SHP77 treated with DMSO at 0.1 percent for 48 hours (cell line): ENCODE data around the gene SLC19A2.
"Not testable (repeated sequence)": the region's sequence is repeated elsewhere in the genome, so short reads cannot be mapped to it uniquely, and the experiment has no call there.

ENCODE experiments used
- DNase-seq: peaks from one replicate; lab custom pipeline; 2025; lab: John Stamatoyannopoulos, UW

The SLC19A2 gene, protein sequence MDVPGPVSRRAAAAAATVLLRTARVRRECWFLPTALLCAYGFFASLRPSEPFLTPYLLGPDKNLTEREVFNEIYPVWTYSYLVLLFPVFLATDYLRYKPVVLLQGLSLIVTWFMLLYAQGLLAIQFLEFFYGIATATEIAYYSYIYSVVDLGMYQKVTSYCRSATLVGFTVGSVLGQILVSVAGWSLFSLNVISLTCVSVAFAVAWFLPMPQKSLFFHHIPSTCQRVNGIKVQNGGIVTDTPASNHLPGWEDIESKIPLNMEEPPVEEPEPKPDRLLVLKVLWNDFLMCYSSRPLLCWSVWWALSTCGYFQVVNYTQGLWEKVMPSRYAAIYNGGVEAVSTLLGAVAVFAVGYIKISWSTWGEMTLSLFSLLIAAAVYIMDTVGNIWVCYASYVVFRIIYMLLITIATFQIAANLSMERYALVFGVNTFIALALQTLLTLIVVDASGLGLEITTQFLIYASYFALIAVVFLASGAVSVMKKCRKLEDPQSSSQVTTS

DNA sequence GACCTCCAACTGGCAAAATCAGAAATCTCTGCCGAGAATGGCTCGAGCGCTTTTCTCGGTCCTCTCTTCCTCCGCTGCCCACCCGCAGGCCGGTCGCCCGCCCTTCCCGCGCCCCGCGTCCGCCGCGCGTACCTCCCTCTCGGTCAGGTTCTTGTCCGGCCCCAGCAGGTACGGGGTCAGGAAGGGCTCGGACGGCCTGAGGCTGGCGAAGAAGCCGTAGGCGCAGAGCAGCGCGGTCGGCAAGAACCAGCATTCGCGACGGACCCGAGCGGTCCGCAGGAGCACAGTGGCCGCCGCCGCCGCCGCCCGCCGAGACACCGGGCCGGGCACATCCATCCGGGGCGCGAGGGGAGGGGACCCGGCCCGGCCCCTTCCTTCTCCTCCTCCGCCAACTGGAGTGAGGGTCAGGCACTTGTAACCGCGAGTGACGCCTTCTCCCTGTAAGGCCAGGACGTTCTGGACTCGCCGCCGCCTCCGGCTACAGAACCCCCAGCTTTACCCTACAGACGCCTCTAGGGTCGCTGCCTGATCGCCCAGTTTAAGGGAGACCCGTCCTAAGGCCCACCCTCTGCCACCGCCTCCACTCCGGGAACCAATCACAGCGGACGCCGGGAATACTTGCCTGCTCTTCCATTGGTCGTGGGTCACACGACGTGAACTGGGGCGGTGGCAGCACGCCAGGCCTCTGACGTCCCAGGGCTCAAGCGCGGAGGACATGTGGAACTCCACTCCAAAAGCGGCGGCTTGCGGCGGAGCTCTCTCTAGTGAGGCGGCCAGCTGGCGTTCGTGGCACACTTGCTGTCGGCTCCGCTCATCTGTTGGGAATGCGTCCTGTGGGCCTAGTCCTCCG is at the start of gene SLC19A2:
SLC19A2 (minus strand) TSS at position 514 of the 850 bp plus-strand sequence; CDS start at position 336, 178 bp downstream.
- peak; percentile 99 for DNase-seq

DNA sequence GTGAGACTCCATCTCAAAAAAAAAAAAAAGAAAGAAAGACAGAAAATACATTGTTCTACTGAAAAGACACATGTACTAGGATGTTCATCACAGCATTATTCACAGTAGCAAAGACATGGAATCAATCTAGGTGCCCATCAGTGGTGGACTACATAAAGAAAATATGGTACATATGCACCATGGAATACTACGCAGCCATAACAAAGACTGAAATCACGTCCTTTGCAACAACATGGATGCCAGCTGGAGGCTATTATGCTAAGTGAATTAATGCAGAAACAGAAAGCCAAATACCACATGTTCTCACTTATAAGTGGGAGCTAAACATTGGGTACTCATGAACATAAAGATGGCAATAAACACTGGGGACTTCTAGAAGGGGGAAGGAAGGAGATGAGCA is 48.9 kb upstream of the SLC19A2 start:
- DNase-seq: no peak

DNA sequence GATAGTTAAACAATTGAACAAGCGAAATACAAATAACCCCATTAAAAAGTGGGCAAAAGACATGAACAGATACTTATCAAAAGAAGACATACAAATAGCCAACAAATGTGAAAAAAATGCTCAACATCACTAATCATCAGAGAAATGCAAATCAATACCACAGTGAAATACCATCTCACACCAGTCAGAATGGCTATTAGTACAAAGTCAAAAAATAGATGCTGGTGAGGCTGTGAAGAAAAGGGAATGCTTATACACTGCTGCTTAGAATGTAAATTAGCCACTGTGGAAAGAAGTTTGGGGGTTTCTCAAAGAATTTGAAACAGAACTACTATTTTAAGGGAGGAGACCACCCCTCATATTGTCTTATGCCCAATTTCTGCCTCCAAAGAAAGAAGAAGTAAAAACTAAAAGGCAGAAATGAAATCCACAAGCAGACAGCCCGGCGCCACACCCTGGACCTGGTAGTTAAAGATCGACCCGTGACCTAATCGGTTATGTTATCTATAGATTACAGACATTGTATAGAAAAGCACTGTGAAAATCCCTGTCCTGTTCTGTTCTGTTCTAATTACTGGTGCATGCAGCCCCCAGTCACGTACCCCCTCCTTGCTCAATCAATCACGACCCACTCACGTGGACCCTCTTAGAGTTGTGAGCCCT is 47.9 kb upstream of the SLC19A2 start:
- not testable (repeated sequence) for DNase-seq

DNA sequence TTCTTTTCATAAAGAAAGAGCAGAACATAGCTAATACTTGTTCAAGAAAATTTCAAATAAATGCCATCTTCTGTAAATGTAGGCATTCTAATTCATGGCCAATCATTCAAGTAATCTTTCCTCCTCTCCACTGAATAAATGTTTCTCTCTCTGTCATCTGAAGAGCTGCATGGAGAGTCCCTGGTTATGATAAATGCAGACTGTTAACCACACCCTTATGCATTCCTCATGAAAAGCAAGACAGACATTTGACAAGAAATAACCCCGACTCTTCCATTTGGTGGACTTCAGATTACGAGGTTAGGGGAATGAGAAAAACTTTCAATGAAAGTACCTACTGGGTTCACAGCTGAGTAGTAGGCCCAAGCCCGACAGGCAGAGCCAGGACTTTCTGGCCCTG is 44.7 kb upstream of the SLC19A2 start:
- DNase-seq: no peak

DNA sequence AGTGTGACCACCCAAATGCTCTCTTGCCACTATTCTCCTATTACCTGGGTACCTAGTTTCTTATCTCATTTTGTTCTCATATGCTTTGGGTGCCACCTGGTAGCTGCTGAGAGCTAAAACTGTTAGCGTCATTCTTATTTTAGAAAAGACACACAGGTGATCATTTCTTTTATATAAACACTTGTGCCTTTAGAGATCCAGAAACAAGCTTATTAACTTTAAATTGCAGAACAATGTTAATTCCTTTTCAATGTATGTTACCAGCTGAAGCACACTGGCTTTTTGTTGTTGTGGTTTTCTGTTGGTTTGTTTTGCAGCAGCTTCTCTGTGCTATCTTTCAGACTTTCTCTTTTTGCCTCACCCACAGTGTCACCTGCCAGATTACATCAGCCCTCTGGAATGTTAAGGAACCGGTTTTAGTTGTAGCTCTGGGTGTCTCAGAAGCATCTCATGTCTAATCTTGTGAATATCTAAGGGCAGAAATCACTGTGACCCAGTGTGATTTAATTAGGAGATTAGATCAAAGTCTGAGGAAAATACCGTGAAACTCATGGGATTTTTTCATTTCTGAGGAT is 43.4 kb upstream of the SLC19A2 start:
- no peak for DNase-seq

DNA sequence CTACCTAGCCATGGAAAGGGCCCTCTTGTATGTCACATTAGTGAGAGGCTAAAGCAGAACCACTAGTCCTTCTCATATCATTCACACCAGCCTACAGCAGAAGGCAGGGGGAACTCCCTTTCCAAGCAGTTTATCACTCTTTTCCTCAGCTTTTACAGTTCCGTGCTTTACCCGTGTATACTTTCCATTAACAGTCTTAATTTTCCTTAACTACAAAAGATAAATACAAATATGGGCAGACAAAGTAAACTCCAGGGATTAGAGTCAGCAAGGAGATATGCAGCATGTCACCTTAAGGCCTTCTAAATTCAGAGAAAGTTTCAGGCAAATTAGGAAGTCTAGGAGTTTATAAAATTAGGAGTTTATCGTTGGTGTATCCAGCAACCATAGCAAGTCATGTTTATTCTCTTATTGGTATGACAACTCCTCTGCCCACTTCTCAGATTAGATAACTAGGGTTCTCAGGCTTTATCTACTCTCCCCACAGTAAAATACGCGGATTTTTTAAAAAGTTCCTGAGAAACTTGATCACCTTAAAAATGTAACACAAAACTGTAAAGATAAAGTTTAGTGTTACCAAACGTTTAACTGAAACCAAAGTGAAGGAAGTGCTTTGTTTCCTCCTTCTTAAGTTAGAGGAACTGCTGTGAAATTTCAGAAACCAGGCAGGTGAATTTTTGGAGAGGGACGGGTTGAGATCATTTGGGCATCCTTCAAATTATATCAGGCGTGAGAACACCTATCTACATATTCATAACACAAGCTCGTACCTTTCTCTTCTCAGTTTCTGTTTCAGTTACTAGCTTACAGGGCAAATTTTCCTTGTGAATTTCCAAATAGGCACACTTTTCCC is 42.7 kb upstream of the SLC19A2 start:
- no peak for DNase-seq

DNA sequence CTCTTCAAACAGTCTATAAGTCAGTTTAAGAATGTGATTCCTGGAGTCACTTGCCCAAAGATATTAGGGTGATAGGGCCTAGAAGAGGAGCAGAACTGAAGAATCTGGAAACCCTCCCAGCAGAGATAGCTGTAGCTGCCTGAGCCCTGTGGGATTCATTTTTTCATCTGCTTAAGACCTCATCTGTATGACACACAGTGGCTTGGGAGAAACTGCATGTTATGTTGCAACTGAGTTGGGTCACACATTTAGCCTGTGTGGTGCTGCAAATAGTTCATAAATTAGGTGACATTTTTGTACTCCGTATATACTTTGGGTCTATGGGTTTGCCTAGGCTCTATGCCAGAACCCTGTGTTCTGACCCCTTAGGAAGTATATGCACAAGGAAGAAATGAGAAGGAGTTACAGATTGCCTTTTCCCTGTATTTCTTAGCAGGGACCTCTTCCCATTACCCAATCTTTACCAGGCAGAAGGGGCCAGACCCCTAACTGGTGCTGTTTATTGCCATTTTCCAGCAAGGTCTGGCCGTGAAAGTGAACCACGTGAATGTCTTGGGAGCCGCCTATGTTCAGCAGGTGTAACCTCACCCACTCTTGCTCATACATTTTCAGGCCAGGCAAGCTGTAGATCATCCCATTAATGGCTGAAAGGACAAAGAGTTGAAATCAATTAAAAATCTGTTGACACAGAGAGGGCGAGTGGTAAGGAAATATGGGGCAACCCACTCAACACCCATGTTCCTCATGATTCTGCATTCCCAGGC is 41.9 kb upstream of the SLC19A2 start:
- no peak for DNase-seq

DNA sequence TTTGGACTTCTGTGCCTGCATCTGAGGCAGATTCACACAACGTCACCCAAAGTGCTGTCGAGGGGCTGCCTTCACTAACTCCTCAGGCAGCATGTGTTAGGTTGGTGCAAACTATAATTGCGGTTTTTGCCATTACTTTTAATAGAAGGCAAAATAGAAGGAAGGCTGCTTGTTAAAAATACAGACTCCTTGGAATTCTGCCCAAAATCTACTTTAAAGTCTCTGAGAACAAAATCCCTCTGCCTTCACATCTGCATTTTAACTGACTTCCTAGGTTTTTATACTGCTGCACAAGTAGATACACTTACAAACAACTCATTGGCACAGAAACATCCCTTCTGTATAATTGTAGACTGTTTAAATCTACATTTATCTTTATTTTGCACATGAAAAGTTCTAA is 41.3 kb upstream of the SLC19A2 start:
- DNase-seq: no peak

DNA sequence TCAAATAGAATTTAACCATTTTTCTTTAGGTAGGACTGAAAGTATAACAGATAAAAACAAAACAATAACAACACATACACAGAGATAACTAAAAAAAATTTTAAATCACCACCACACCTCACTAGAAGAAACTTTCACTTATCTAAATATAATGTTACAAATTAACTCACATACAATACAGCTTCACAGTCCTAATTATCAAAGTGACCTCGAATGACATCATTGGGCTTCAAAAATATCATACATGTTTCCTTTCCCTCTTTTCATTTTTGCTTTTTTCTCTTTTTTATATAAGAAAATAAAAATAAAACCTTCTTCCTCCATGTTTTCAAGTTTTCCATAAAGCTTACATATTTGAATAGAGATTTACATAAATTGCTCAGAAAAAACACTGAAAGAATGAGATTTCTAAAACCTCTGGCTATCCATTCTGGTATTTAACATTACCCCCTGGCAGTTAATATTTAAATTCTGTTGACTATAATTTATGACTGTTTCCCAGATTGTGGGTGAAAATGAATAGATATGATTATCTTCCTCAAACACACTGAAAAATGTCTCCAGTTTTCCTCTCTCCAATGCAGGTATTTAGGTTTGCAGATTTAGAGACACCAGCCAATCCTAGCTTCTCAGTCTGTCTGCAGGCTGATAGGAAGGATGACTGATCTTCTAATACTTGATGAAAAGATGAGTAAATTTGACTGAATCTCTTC is 40.5 kb upstream of the SLC19A2 start:
- no peak for DNase-seq

DNA sequence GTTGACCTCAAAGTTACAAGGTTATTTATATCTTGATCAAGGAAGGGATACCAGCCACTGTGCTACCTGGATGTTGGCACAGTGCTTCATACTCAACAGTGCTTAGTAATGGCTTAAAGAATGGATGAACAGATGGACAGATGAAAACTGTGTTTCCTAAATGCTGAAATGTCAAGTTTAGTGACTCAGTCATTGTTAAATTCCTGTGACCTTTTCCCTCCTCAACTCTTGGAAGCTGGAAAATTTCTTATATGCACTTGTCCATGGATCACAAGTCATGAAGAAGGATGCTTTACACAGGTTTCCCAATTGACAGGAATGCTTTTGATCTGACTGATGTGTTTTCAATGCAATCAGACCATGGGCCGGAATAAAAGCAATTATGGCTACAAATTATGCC is 39.6 kb upstream of the SLC19A2 start:
- no peak for DNase-seq

DNA sequence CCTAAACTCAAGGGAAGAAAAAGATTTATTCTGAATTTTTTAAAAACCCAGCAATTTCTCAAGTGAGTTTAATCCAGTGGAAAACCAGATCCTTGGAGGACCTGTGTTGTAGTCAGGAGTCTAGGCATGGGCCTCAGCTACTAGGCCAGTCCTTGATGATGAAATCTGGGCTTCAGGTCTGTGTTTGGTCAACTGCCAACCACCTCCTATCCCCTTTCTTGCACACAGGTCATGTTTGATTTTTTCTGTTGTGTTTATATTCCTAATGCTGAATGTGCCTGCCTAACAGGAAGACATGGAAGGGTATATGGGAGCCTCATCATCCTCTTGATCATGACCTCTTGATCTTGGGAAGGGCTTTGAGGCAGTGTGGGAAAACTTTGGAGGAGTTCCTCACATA is 38.2 kb upstream of the SLC19A2 start:
- no peak for DNase-seq

DNA sequence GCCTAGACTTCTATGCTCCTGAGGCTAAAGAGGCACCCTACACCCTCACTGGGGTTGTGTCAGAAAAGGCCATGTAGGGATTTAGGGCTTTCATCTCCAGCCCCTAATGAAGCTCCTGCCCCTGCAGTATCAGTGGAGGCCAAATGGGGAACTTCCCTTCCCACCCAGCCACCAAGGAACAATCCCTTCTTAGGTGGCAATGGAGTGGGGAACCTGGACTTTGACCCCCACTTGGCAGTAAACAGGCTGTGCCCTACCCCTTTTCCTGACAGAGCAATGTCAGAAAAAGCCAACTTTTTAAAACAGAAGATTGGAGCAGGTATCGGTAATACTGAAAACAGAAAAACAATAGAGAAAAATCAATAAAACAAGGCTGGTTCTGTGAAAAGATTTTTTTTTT is 35.5 kb upstream of the SLC19A2 start:
- no peak for DNase-seq

DNA sequence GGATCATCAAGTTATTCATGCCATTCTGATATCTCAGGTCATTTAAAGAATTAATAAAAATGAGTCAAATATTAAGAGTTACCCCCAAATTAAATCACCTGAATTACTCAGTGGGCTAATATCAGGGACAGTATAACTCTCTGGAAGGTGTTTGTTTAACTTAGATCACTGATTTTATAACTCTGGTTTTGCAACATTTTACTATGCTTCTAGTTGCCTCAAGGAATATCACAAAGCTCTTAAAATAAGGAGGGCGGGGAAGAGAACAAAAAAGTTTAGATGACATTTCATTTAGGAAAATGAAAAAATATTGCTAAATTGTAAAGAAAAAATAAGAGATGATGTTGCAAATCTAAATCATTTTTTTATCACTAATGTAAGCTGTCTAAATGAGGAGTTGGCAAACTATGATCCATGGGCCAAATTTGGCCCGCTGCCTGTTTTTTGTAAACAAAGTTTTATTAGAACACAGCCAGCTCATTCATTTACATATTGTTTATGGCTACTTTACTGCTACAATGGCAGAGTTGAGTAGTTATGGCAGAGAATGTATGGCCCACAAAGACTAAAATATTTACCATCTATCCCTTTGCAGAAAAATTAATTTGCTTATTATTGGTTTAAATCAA is 31.9 kb upstream of the SLC19A2 start:
- no peak for DNase-seq

DNA sequence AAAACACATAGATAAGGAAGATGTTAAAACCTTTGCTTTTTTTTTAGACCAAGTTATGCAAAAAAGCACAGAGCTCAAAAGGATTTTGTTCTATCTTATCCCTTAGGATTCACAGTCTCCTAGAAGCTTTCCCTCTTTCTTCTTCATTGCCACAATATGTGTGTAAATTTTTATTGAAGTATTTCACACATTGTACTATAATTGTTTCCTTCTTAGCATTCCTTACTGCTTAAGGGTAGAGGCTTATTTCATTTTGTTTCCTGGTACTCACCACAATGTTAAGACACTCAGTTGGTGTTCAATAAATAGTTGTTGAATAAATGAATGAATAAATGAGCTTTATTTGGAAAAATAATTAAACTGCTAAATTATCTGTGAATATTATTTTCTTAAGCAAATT is 29.9 kb upstream of the SLC19A2 start:
- no peak for DNase-seq

DNA sequence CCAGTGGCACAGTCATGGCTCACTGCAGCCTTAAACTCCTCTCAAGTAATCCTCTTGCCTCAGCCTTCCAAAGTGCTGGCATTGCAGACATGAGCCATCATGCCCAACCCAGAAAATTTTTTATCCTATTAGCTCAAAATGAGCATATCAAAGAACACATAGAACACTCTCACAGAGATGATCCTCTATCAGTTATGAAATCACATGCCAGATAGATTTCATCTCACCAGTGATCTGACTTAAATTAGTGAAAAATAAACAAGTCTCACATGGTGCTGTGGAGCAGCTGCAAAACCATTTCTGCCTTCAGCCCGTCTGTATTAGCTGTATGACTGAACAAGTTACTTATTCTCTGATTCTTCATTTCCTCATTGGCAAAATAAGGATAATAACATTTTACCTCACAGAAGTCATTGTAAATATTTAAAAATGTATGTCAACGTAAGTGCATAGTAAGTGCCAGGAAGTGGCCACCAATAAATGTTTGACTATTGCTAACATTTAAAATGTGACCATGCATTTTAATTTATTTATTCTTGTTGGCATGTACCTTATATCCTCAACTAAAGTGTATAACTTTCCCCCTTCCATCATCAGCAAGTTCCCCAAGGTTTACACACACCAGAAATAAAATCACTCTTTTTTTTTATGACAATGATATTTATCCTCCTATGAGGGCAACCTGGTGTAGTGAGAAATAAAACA is 29.0 kb upstream of the SLC19A2 start:
- DNase-seq: no peak

DNA sequence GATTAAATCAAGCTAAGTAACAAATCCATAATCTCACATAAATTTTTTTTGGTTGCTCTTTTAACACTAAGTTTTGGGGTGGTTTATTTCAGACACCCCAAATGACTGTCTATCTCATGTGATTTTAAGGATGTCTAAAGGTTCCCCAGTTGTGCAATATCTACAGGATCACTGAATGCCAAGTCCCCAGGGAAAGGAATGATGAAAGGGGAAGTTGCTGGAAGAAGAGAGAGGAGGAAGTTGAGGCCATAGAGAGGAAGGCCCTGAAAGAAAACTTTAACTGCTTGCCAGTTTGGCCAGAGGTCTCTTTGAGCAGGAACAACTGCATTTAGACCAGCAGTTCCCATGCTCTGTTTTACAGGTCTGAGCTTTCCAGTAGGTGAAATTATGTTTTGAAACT is 27.5 kb upstream of the SLC19A2 start:
- no peak for DNase-seq

DNA sequence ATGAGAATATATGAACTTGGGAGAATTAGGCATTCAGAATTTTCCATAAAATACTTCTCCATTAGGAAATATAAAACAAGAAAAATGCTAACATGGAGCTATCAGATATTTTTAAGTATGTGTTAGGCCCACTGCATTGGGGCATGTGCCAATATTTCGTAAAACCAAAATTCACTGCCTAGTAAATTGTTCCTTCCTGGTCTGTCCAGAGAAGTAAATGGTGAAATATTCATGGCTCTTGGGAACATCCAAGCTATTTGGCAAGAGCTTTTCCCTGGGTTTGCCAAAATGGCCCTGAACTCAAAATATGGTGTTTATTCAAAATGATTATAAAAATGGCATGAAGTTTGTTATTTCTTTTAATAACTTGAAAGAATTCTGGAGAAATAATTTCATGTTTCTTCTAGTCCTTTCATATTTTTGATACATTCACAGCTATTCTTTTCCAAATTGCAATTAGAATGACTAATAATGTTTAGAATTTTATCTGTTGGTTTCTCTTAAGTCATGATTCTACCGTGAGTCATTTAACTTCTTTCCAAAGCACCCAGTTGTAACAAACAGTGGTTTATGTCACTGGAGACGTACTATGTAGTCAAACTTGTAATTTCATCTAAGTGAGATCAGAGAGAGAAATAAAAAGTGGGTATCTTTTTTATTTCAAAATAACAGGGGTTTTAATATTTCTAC is 25.7 kb upstream of the SLC19A2 start:
- no peak for DNase-seq

DNA sequence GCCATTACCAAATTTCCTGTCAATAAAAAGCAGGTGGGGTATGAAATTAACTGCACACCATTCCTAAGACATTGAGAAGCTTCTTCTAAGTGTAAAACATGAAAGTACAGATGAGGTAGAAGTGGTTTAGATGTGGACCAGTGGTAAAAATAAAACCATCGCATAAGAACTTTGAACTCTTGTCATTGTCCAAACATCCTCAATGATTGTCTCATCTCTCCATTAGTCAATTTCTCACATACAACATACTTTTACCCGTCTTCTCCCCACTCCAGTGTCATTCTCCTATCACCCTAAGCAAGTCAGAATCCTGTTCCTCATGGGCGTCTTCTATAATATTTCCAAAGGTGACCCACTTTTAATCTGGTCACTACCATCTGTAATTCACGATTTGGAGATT is 24.3 kb upstream of the SLC19A2 start:
- no peak for DNase-seq
